SK-N-MC (cell line): Measurements from ENCODE around the gene CDK17.

ENCODE experiments used
- FOXP2 ChIP-seq: optimal IDR thresholded peaks from 2 replicates; pipeline ENCODE3; 2011; ENCODE audit warnings: mild to moderate bottlenecking, moderate library complexity; ENCODE audit not compliant: insufficient read depth; ENCODE audit errors: extremely low read length, control extremely low read depth
- POLR2AphosphoS5 ChIP-seq: IDR thresholded peaks from 2 replicates; pipeline ENCODE4 v1.6.1; 2012; ENCODE audit warnings: mild to moderate bottlenecking, low read depth, low read length, borderline replicate concordance

- TF ChIP-seq POLR2AphosphoS5: no peak
- no peak for TF ChIP-seq FOXP2
Measured at GRCh38 chr12:96412431-96412830, 12.2 kb upstream of the CDK17 start.
